DMS79 treated with DMSO at 0.1 percent for 48 hours (cell line): ENCODE data around the gene CTBP1.
"Not testable (repeated sequence)": the region's sequence is repeated elsewhere in the genome, so short reads cannot be mapped to it uniquely, and the experiment has no call there.

Experiments
- DNase-seq: peaks from one replicate; lab custom pipeline; 2025; lab: John Stamatoyannopoulos, UW

CTBP1 gene

DNA sequence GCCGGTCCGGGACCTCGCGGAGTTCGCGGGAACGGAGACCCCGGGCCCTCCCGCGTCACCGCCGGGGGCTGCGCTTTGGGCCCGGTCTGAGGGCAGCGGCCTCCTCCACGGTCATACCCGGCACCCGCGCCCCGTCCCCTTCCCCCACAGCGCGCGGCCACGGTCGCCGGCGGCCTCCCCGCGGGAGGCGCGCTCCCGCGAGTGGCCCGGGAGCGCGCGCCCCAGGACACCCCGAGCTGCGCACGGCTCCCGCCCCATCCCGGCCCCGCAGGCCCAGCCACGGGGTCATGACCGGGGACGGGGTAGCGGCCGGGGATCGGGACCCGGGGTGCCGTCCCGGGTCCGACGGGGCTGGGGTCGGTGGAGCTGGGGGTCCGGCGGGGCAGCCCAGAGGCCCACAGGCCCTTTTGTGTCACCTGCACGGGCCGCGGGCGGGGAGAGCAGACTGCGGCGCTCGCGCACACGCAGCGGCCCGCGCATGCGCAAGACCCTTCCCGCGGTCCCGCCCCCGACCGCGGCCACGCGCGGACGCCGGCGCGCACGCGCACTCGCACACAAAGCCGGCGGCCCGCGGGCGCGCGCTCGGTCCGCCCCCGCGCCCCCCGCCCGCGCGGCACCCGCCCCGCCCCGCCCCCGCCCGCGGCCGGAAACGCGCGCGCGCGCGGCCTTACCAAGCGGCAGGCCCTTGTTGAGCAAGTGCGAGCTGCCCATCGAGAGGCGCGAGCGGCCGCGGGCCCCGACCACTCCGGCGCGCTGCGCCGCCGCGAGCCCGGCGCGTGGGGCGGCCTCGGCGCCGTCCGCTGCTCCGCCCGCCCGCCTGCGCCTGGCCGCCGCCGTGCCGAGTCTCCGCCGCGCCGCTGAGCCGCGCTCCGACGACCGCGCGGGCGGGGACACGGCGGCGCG is at the start of gene CTBP1:
Gene CTBP1, minus strand, starts transcription at position 886 of the 903 bp plus-strand sequence. CDS start 7,799 bp downstream, outside the sequence.
- peak; percentile 28 for DNase-seq

- DNase-seq, result no peak
Measured at GRCh38 chr4:1298461-1298860, 49.5 kb upstream of the CTBP1 start.

- no peak for DNase-seq
Measured at GRCh38 chr4:1297456-1298325, 48.8 kb upstream of the CTBP1 start.

- no peak for DNase-seq
Measured at GRCh38 chr4:1297023-1297395, 48.1 kb upstream of the CTBP1 start.

GRCh38 chr4:1296324-1297022 is 47.5 kb upstream of the CTBP1 start:
- DNase-seq, result no peak

DNA sequence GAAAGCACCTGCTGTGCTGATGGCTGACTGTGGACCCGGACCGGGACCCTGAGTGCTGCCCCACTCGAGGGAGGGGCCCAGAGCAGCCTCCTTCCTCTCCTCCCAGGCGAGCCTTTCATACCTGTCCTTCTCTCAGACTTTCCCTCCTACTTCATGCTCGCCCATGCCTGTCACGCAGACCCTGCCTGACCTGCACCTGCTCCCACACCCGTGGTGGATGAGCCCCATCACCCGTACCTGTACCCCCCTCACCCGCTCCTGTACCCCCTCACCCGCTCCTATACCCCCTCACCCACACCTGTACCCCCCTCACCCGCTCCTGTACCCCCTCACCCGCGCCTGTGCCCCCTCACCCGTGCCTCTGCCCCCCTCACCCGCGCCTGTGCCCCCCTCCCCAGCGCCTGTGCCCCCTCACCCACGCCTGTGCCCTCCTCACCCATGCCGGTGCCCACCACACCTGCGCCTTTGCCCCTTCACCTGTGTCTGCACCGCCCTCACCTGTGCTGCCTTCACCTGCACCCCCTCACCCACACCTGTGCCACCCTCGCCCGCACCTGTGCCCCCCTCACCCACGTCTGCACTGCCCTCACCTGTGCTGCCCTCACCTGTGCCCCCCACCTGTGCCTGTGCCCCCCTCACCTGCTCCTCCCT is 46.6 kb upstream of the CTBP1 start:
- no peak for DNase-seq

DNA sequence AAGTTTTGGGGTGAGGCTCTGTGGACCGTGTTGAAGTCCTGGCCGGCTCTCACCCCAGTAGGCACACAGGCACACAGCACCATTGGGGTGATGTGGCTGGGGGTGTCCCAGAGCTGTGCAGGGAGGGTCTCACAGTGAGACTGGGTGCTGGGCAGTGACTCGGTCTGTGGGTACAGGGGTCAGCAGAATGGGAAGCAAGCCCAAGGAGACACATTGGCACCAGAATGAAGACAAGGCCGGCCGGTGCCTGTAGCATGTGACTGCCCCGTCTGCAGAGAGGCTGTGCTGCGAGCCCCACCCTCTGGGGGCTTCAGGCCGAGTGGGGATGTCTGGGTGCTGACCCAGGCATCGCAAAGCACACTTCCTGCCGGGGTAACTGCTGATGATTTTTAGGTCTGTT is 46.0 kb upstream of the CTBP1 start:
- no peak for DNase-seq

DNA sequence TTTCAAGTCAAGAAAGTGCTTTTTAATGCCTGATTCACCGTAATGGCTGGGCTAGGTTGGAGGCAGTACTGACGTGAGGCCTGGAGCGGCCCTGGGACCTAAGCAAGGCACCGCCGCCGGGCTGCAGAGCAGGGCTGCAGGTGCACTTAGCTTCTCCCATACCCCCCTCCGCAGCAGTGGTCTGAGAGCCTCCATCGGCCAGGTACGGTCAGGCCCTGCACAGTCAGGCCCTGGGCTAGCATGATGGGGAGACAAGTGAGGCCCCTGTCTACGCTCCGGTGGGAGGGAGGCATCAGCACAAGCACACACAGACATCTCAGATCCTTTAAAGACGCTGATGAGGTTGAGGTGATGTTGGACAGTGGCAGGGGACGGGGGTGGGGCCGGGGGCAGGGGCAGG is 45.5 kb upstream of the CTBP1 start:
- no peak for DNase-seq

DNA sequence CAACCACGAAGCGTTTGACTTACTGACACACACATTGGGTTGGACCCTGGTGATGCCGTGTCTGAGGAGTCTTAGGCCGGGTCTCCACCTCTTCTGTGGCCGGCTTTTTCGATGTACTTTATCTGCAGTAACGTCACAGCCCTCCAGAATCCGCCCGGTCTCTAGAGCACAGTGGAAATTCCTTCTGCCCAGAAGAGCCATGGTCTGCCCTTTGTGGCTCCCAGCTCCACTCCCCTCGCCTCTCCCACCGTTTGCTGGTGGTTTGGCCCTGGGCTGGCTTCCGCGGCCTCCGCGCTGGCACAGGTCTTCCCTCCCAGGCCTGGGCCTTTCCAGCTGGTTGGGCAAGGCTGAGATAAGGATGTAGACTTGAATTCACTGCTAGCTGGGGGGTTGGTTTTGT is 45.1 kb upstream of the CTBP1 start:
- DNase-seq, result no peak

GRCh38 chr4:1293531-1293941 is 44.6 kb upstream of the CTBP1 start:
- DNase-seq, result no peak

GRCh38 chr4:1292703-1293011 is 43.7 kb upstream of the CTBP1 start:
- not testable (repeated sequence) for DNase-seq

- no peak for DNase-seq
Measured at GRCh38 chr4:1291996-1292702, 43.2 kb upstream of the CTBP1 start.

DNA sequence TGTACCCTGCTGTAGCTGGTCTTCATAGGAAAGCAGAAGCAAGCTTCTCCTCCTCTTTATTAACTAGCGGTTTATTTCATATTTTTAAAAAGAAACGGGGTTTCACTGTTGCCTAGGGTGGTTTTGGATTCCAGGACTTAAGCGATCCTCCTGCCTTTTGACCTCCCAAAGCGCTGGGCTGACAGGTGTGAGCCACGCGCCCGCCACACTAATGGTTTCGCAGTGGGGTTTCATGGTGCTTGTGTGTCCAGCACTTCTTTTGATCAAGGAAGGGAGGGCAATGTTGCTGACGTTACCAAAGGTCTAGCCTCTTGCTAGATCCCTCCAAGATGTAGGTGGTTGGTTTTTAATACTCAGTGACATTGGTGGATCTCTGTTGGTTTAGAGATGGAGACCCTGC is 42.2 kb upstream of the CTBP1 start:
- no peak for DNase-seq

GRCh38 chr4:1290165-1290977 is 41.4 kb upstream of the CTBP1 start:
- DNase-seq, result no peak

- peak; percentile 66 for DNase-seq
Measured at GRCh38 chr4:1289207-1290164, 40.6 kb upstream of the CTBP1 start, which contains the start of gene MAEA. MAEA (plus strand) TSS chr4:1289891; CDS start chr4:1289914, 23 bp downstream.

- DNase-seq, result no peak
Measured at GRCh38 chr4:1288786-1289185, 39.9 kb upstream of the CTBP1 start.

DNA sequence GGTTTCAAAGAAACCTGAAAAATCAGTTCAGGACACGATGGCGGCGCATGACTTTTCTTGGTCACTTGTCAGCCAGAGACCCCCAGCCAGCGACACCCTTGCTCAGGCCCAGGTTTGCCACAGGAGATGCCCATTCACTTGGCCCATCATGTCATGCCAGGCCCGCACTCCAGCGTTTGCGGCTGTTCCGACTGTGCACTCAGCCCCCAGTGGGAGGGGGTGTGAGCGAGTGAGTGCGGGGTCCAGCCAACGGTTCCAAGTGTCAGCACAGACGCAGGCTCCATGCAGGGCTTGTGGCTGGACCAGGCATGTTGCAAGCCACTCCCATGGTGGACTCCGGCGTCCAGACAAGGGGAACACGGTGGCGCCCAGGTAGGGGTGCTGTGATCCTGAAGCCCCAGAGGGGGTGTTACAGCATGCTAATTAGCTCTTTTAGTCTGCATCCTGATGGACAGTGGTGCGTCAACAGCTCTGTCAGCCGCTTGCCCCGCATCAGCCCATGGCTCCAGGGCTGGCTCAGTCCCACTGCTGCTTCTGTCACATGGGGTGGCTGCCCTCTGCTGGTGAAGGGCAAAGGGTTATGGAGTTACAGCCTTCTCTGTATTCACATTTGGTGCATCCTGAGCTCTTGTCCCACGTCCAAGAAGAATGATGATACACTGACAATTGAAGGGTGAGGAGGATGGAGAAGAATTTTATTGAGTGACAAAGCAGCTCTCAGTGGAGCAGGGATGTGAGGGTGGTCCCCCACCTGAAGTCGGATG is 37.0 kb upstream of the CTBP1 start:
- no peak for DNase-seq

GRCh38 chr4:1285151-1285789 is 36.3 kb upstream of the CTBP1 start:
- no peak for DNase-seq
